PC-9 (cell line): Measurements from ENCODE around the gene GRIK3. TPM values are rescaled to one million over a fixed set of nuclear protein-coding genes. Genes with fewer than 3 reads are reported as not detected.

Experiments used
- BruUV-seq: library from RNA; stranded (reverse); fragments of 400-500 nt; replicated peaks from 2 replicates; lab custom pipeline; 2021; lab: Mats Ljungman, UMichigan
- CTCF ChIA-PET: fragments of 300-600 bp; sonication (Branson Sonifier 250); formaldehyde crosslinking; loops from one replicate; lab custom pipeline; 2022; ENCODE audit warnings: antibody characterized with exemption; lab: Charles Lee
- POLR2A ChIA-PET: fragments of 300-600 bp; sonication (Branson Sonifier 250); formaldehyde crosslinking; loops from one replicate; lab custom pipeline; 2022; ENCODE audit warnings: antibody characterized with exemption; ENCODE audit not compliant: unreplicated experiment; lab: Charles Lee
- DNase-seq, 2 experiments: peaks; one replicate each; pipeline versions ENCODE4 v3.0.0 to v3.0.0-alpha.2; 2015 to 2022; ENCODE audit warnings: mixed read lengths in 1 of 2
- H2AFZ ChIP-seq: fragments of 200-600 bp; sonication (generic); 2 replicates; pipeline ENCODE4 v1.8.1; 2017; ENCODE audit warnings: antibody characterized with exemption
- H3F3A ChIP-seq: fragments of 200-600 bp; sonication (generic); 2 replicates; pipeline ENCODE4 v1.8.1; 2017; ENCODE audit warnings: antibody characterized with exemption, mild to moderate bottlenecking, low read depth; ENCODE audit not compliant: insufficient read depth
- H3K27ac ChIP-seq: fragments of 200-600 bp; sonication (generic); 2 replicates; pipeline ENCODE4 v1.6.1; 2016; ENCODE audit warnings: mixed run types
- H3K27me3 ChIP-seq: fragments of 200-600 bp; sonication (generic); 2 replicates; pipeline ENCODE4 v1.6.1; 2016; ENCODE audit warnings: low read depth, mixed run types; ENCODE audit not compliant: insufficient read depth
- H3K36me3 ChIP-seq: fragments of 200-600 bp; sonication (generic); 2 replicates; pipeline ENCODE4 v1.6.1; 2016; ENCODE audit warnings: low read depth, mixed run types
- H3K4me1 ChIP-seq: fragments of 200-600 bp; sonication (generic); replicated peaks from 2 replicates; pipeline ENCODE4 v1.6.1; 2016; ENCODE audit warnings: mixed run types; ENCODE audit not compliant: insufficient read depth
- H3K4me2 ChIP-seq: fragments of 200-600 bp; sonication (generic); 2 replicates; pipeline ENCODE4 v1.6.1; 2017; ENCODE audit warnings: mixed run types
- H3K4me3 ChIP-seq: fragments of 200-600 bp; sonication (generic); 2 replicates; pipeline ENCODE4 v1.6.1; 2016; ENCODE audit warnings: mixed run types
- H3K79me2 ChIP-seq: fragments of 200-600 bp; sonication (generic); 2 replicates; pipeline ENCODE4 v1.6.1; 2017; ENCODE audit warnings: low read depth, mixed run types
- H3K9me2 ChIP-seq: fragments of 200-600 bp; sonication (generic); 2 replicates; pipeline ENCODE4 v1.8.1; 2017; ENCODE audit warnings: mild to moderate bottlenecking; ENCODE audit not compliant: insufficient read depth
- H3K9me3 ChIP-seq: fragments of 200-600 bp; sonication (generic); 2 replicates; pipeline ENCODE4 v1.8.1; 2016; ENCODE audit warnings: low read depth; ENCODE audit not compliant: insufficient read depth
- H4K20me1 ChIP-seq: fragments of 200-600 bp; sonication (generic); 2 replicates; pipeline ENCODE4 v1.8.1; 2017; ENCODE audit not compliant: insufficient read depth
- EZH2 ChIP-seq: fragments of 200-600 bp; sonication (generic); IDR thresholded peaks from 2 replicates; pipeline ENCODE4 v1.8.0; 2017; ENCODE audit warnings: antibody characterized with exemption, low read depth
- intact Hi-C: fragments of 100-400 bp; cut with micrococcal nuclease; formaldehyde crosslinking; loops from one replicate; pipeline ENCODE4 v1.10.0; 2022; ENCODE audit not compliant: unreplicated experiment
- total RNA-seq: library from RNA; stranded (reverse); gene quantifications from 2 replicates; pipeline ENCODE4 v1.2.3, GENCODE V29; 2021
- TF ChIP-seq, protein P1 (sequence below): fragments of 200-600 bp; sonication (generic); conservative IDR thresholded peaks from 2 replicates; pipeline ENCODE4 v1.6.1; 2017; ENCODE audit warnings: mixed run types, antibody characterized with exemption, mild to moderate bottlenecking, moderate library complexity

Gene GRIK3
- total RNA-seq, 1 experiment from 2014 or later: not detected

GRCh38 chr1:36797761-36798160 lies 236.6 kb downstream of the GRIK3 start:
- Histone ChIP-seq H3F3A (no peaks in the 10 kb centered on the region), H3K9me3 (no peaks in the 10 kb centered on the region; the same call in 1 of the 2 replicates), H4K20me1 (no peaks in the 10 kb centered on the region), H3K4me2 (0 out of 2 replicates have a peak overlapping the region, but pooled peaks have one; percentile 26), H3K36me3 (no peaks in the 10 kb centered on the region), H2AFZ (no peak overlapping the region), H3K9me2 (no peaks in the 10 kb centered on the region), H3K27me3 (peaks cover 19% of the 10 kb centered on the region), H3K27ac (peak overlapping the region; percentile 5; the same call in 1 of the 2 replicates), H3K79me2 (no peaks in the 10 kb centered on the region), H3K4me3 (no peak overlapping the region), H3K4me1 (peaks cover 41% of the 10 kb centered on the region)
- ChIA-PET CTCF (no interaction called here), POLR2A (no interaction called here)
- intact Hi-C loops: no loop called here
- TF ChIP-seq, protein P1, sequence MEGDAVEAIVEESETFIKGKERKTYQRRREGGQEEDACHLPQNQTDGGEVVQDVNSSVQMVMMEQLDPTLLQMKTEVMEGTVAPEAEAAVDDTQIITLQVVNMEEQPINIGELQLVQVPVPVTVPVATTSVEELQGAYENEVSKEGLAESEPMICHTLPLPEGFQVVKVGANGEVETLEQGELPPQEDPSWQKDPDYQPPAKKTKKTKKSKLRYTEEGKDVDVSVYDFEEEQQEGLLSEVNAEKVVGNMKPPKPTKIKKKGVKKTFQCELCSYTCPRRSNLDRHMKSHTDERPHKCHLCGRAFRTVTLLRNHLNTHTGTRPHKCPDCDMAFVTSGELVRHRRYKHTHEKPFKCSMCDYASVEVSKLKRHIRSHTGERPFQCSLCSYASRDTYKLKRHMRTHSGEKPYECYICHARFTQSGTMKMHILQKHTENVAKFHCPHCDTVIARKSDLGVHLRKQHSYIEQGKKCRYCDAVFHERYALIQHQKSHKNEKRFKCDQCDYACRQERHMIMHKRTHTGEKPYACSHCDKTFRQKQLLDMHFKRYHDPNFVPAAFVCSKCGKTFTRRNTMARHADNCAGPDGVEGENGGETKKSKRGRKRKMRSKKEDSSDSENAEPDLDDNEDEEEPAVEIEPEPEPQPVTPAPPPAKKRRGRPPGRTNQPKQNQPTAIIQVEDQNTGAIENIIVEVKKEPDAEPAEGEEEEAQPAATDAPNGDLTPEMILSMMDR: no peak
- no peak for TF ChIP-seq EZH2
- no TSS peak for BruUV-seq
- DNase-seq: no peak

- no peak overlapping the region for H2AFZ ChIP-seq
- intact Hi-C loops: no loop called here
- H3K36me3 ChIP-seq: no peaks in the 10 kb centered on the region
- ChIA-PET POLR2A (no interaction called here), CTCF (no interaction called here)
- BruUV-seq: no TSS peak
- no peak overlapping the region for H3K4me3 ChIP-seq
- DNase-seq: peak in 1 of 2 experiments; percentile 68
- H3K27me3 ChIP-seq: peaks cover 13% of the 10 kb centered on the region
- no peaks in the 10 kb centered on the region for H3K9me2 ChIP-seq
- no peaks in the 10 kb centered on the region for H3K9me3 ChIP-seq
- H3K4me1 ChIP-seq: peaks cover 31% of the 10 kb centered on the region
- no peaks in the 10 kb centered on the region for H3K79me2 ChIP-seq
- H3K27ac ChIP-seq: peak overlapping the region; percentile 67
- no peaks in the 10 kb centered on the region for H4K20me1 ChIP-seq
- no peak for TF ChIP-seq EZH2
- TF ChIP-seq, protein P1: no peak
- H3F3A ChIP-seq: no peaks in the 10 kb centered on the region
- peak overlapping the region; percentile 31; the same call in 1 of the 2 replicates for H3K4me2 ChIP-seq
Observed at GRCh38 chr1:36796733-36797132, 237.6 kb downstream of the GRIK3 start.

- Histone ChIP-seq H3K4me1 (peaks cover 25% of the 10 kb centered on the region), H2AFZ (no peak overlapping the region), H3K27ac (peak overlapping the region; percentile 47; the same call in 1 of the 2 replicates), H3K79me2 (no peaks in the 10 kb centered on the region), H3K36me3 (no peaks in the 10 kb centered on the region), H3K4me2 (peak overlapping the region; percentile 29; the same call in 1 of the 2 replicates), H3K9me3 (no peaks in the 10 kb centered on the region), H3K9me2 (no peaks in the 10 kb centered on the region), H3K27me3 (peaks cover 7% of the 10 kb centered on the region), H3K4me3 (no peak overlapping the region), H4K20me1 (no peaks in the 10 kb centered on the region), H3F3A (no peaks in the 10 kb centered on the region)
- CTCF ChIA-PET: no interaction called here
- DNase-seq: no peak
- POLR2A ChIA-PET: no interaction called here
- TF ChIP-seq, protein P1: no peak
- no peak for TF ChIP-seq EZH2
- intact Hi-C loops: no loop called here
- BruUV-seq: no TSS peak
Observed at GRCh38 chr1:36796106-36796590, 238.2 kb downstream of the GRIK3 start.
